Natural killer cell (primary cell): ENCODE measurements around the gene PRTN3. TPM values are rescaled to one million over a fixed set of nuclear protein-coding genes. Genes with fewer than 3 reads are reported as not detected.
A peak's percentile ranks its signal among the peaks of the same experiment; 100 is the strongest.
"Not testable (repeated sequence)": the region's sequence is repeated elsewhere in the genome, so short reads cannot be mapped to it uniquely, and the experiment has no call there.

Experiments used
- ATAC-seq, 3 donors: fragments of 150-1000 bp in 2 of 3; fragments of 200-7000 bp in 1 of 3; cut with Tn5 transposase; 1 replicate in 1 of 3; 2 replicates in 2 of 3; pipeline ENCODE4 v1.10.0; 2021; ENCODE audit warnings: mild to moderate bottlenecking in 2 of 3, moderate library complexity in 2 of 3
- DNase-seq, 2 donors: peaks; one replicate each; pipeline versions ENCODE4 v3.0.0 to v3.0.0-alpha.2; 2013 to 2021; ENCODE audit warnings: mixed read lengths in 1 of 2
- H3K27ac ChIP-seq: one replicate; pipeline ENCODE4 v1.5.1; 2013; ENCODE audit warnings: mild to moderate bottlenecking, low read length
- H3K27me3 ChIP-seq: one replicate; pipeline ENCODE4 v1.6.1; 2013; ENCODE audit warnings: low read length; ENCODE audit not compliant: control insufficient read depth, insufficient read depth
- H3K36me3 ChIP-seq: one replicate; pipeline ENCODE4 v1.6.1; 2013; ENCODE audit warnings: low read length; ENCODE audit not compliant: control insufficient read depth, insufficient read depth
- H3K4me1 ChIP-seq: one replicate; pipeline ENCODE4 v1.6.1; 2013; ENCODE audit warnings: low read length; ENCODE audit not compliant: control insufficient read depth, insufficient read depth
- H3K4me3 ChIP-seq: one replicate; pipeline ENCODE4 v1.5.1; 2013; ENCODE audit warnings: low read length
- H3K9me3 ChIP-seq: one replicate; pipeline ENCODE4 v1.6.1; 2013; ENCODE audit warnings: low read length; ENCODE audit not compliant: control insufficient read depth, insufficient read depth
- H3K27ac Mint-ChIP-seq, 2 donors: one replicate each; pipeline ENCODE4 v1.8.0; 2022; ENCODE audit warnings: mild to moderate bottlenecking in 2 of 2, mixed read lengths in 2 of 2, moderate library complexity in 1 of 2
- H3K27me3 Mint-ChIP-seq, 2 donors: one replicate each; pipeline ENCODE4 v1.8.0; 2022; ENCODE audit warnings: low read depth in 2 of 2, mixed read lengths in 2 of 2
- H3K36me3 Mint-ChIP-seq: one replicate; pipeline ENCODE4 v1.8.0; 2022; ENCODE audit warnings: mixed read lengths
- H3K4me1 Mint-ChIP-seq, 2 donors: one replicate each; pipeline ENCODE4 v1.8.0; 2022; ENCODE audit warnings: mixed read lengths in 2 of 2
- H3K4me3 Mint-ChIP-seq: one replicate; pipeline ENCODE4 v1.8.0; 2022; ENCODE audit warnings: mild to moderate bottlenecking, moderate library complexity, mixed read lengths
- H3K9me3 Mint-ChIP-seq, 2 donors: one replicate each; pipeline ENCODE4 v1.8.0; 2022; ENCODE audit warnings: mixed read lengths in 2 of 2
- CTCF ChIP-seq: fragments of 200-600 bp; IDR thresholded peaks from one replicate; pipeline ENCODE4 v1.8.0; 2022; ENCODE audit warnings: antibody characterized with exemption
- WGBS: methylation state at CpG from one replicate; pipeline ENCODE4 v1.1.7; 2013; ENCODE audit warnings: missing lambda C conversion rate; ENCODE audit not compliant: insufficient coverage; 5-methylcytosine and 5-hydroxymethylcytosine counted together
- intact Hi-C: fragments of 100-400 bp; cut with micrococcal nuclease; formaldehyde crosslinking; loops from one replicate; pipeline ENCODE4 v1.14.2; 2022
- total RNA-seq, 4 donors: library from RNA; stranded (reverse); fragments of 120-200 nt in 1 of 4; gene quantifications; one replicate each; pipeline versions ENCODE4 v1.2.3 to v1.2.4, GENCODE V29; 2013 to 2022

Gene PRTN3
- total RNA-seq, 3 donors from 2014 or later (not counting 1 experiment from before 2014, with no cell fraction given) = 0.36 to 0.73 TPM; not detected in 1

DNA sequence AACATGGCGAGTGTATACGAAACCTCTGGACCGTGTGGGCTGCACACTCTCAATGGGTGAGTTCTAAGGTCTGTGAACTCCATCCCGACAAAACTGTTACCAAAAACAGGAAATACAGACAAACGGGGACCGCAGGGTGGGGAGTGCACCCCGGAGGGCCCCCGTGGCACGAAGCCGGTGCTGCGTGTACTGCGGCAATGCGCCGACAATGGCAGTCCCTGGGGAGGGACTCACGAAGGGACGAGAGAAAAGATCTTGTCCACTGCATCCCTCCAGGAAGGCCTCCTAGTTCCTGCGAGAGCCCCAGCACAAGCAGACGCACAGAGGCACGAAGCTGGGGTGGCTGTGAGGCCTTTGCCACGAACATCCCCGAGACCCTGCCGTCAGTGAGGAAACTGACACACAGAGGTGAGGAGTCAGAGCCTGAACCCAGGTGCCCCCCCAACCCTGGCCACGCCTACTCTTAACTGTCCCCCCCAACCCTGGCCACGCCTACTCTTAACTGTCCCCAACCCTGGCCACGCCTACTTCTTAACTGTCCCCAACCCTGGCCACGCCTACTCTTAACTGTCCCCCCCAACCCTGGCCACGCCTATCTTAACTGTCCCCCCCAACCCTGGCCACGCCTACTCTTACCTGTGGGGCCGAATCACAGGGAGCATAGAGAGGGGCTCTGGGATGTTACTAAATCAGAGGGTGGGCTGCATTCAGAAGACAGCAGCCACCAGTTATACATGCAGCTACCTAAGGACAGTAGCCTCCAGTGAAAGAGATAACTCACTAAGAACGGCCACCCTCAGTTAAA lies 48.0 kb downstream of the PRTN3 start:
- Mint-ChIP-seq H3K27ac (no peak overlapping the region), H3K27me3 (no peaks in the 10 kb centered on the region), H3K4me1 (peaks cover 9 to 22% of the 10 kb centered on the region in 2 donors), H3K36me3 (no peaks in the 10 kb centered on the region), H3K9me3 (no peaks in the 10 kb centered on the region), H3K4me3 (no peak overlapping the region)
- H3K4me3 ChIP-seq = no peak overlapping the region
- intact Hi-C loops = no loop called here
- H3K9me3 ChIP-seq = no peaks in the 10 kb centered on the region
- TF ChIP-seq CTCF = no peak
- peaks cover 56% of the 10 kb centered on the region for H3K4me1 ChIP-seq
- no peak overlapping the region for H3K27ac ChIP-seq
- 93% methylated on average over 30 of the region's 30 CpGs for WGBS
- H3K27me3 ChIP-seq = no peaks in the 10 kb centered on the region
- ATAC-seq (no peak), DNase-seq (peak in 1 of 2 donors; percentile 77)
- H3K36me3 ChIP-seq = peaks cover 41% of the 10 kb centered on the region

DNA sequence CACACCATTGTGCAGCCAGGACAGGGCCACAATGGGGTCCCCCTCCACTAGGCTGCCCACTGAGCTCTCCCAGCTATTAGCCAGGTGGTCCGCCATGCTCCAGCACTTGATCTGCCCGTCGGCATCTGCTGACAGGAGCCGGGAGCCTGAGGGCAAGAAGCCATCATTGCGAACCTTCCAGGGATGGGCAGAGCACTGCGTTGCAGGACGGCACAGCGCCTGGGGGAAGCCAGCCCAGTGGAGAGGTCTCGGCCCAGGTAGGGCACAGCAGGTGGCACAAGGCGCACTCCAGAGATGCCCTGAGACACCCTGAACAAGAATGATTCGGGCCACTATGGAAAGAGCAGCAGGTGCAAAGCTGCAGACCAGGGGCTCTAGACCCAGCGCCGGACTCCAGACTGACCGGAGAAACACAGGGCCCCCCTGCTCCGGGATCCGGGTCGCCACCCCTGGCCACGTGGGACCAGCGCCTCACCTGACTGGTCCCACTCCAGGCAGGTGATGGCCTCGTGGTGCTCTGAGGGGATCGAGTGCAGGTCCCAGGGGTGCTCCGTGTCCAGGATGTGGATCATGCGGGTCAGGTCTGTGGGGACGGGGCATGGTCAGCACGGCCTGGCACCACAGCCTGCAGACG lies 49.0 kb downstream of the PRTN3 start:
- H3K27me3 ChIP-seq = no peaks in the 10 kb centered on the region
- peaks cover 57% of the 10 kb centered on the region for H3K4me1 ChIP-seq
- DNase-seq (no peak), ATAC-seq (no peak)
- no peak overlapping the region for H3K27ac ChIP-seq
- Mint-ChIP-seq H3K9me3 (no peaks in the 10 kb centered on the region), H3K27ac (no peak overlapping the region), H3K4me1 (peaks cover 9 to 25% of the 10 kb centered on the region in 2 donors), H3K4me3 (peak overlapping the region; percentile 35), H3K36me3 (no peaks in the 10 kb centered on the region), H3K27me3 (no peaks in the 10 kb centered on the region)
- 97% methylated on average over 26 of the region's 26 CpGs for WGBS
- H3K36me3 ChIP-seq = peaks cover 32% of the 10 kb centered on the region
- H3K4me3 ChIP-seq = no peak overlapping the region
- no peak for TF ChIP-seq CTCF
- H3K9me3 ChIP-seq = no peaks in the 10 kb centered on the region
- intact Hi-C loops = no loop called here

DNA sequence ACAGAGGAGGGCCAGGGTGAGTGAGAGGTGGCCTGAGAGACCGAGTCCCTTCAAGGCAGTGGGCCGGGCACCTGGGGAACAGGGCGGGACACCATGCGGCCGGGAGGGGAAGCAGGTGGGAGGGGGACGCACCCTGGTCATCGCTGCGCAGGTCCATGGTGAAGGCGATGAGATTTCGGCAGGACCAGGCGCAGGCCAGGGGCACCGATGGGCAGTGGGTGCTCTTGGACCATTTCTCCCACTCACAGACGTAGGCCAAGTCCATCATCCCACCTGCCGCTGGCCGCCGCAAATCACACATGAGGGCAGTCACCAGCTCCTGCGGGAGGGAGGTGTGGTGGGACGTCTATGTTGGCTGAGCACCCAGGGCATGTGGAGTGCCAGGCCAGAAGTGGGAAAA lies 50.0 kb downstream of the PRTN3 start:
- H3K27ac ChIP-seq = no peak overlapping the region
- H3K27ac Mint-ChIP-seq = peak overlapping the region in 1 of 2 donors; percentile 84
- peaks cover 23% of the 10 kb centered on the region for H3K36me3 ChIP-seq
- ATAC-seq (no peak), DNase-seq (no peak)
- no peak for TF ChIP-seq CTCF
- no peaks in the 10 kb centered on the region for H3K27me3 Mint-ChIP-seq
- H3K27me3 ChIP-seq = no peaks in the 10 kb centered on the region
- H3K4me3 Mint-ChIP-seq = peak overlapping the region; percentile 83
- H3K4me1 ChIP-seq = peaks cover 57% of the 10 kb centered on the region
- H3K4me1 Mint-ChIP-seq = peaks cover 9 to 25% of the 10 kb centered on the region in 2 donors
- H3K4me3 ChIP-seq = no peak overlapping the region
- H3K9me3 Mint-ChIP-seq = no peaks in the 10 kb centered on the region
- 97% methylated on average over 18 of the region's 18 CpGs for WGBS
- no peaks in the 10 kb centered on the region for H3K36me3 Mint-ChIP-seq
- intact Hi-C loops = no loop called here
- no peaks in the 10 kb centered on the region for H3K9me3 ChIP-seq

DNA sequence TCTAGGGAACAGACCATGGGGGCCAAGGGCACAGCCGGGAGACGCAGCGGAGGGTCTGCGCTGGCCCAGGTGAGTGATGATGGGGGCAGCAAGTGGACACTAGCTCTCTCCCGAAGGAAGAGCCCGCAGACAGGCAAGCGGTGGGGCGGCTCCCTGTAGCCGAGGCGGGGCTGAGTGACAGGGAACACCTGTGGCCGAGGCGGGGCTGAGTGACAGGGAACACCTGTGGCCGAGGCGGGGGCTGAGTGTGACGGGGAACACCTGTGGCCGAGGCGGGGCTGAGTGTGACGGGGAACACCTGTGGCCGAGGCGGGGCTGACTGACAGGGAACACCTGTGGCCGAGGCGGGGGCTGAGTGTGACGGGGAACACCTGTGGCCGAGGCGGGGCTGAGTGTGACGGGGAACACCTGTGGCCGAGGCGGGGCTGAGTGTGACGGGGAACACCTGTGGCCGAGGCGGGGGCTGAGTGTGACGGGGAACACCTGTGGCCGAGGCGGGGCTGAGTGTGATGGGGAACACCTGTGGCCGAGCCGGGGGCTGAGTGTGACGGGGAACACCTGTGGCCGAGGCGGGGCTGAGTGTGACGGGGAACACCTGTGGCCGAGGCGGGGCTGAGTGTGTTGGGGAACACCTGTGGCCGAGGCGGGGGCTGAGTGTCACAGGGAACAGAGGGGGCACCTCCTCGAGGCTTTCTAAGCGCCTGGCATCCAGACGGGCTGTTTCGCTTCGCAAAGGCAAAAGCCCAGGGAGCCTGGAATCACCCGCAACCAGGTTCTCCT lies 50.8 kb downstream of the PRTN3 start:
- Histone ChIP-seq H3K4me1 (peaks cover 53% of the 10 kb centered on the region), H3K36me3 (peaks cover 18% of the 10 kb centered on the region), H3K27ac (peak overlapping the region; percentile 98)
- H3K9me3 Mint-ChIP-seq, intact Hi-C loops, ATAC-seq, H3K9me3 ChIP-seq, DNase-seq, H3K27me3 Mint-ChIP-seq, H3K27me3 ChIP-seq, H3K36me3 Mint-ChIP-seq, H3K4me3 ChIP-seq: not testable (repeated sequence)
- Mint-ChIP-seq H3K4me1 (peaks cover 9 to 30% of the 10 kb centered on the region in 2 donors), H3K4me3 (peak overlapping the region; percentile 86), H3K27ac (peak overlapping the region; percentile 99)
- 84% methylated on average over 50 of the region's 50 CpGs for WGBS
